NCI-H1092 (cell line): ENCODE data around the gene DIP2C.
"Not testable (repeated sequence)": the region's sequence is repeated elsewhere in the genome, so short reads cannot be mapped to it uniquely, and the experiment has no call there.

Experiments
- DNase-seq: peaks from one replicate; lab custom pipeline; 2025; lab: John Stamatoyannopoulos, UW

Gene DIP2C

DNA sequence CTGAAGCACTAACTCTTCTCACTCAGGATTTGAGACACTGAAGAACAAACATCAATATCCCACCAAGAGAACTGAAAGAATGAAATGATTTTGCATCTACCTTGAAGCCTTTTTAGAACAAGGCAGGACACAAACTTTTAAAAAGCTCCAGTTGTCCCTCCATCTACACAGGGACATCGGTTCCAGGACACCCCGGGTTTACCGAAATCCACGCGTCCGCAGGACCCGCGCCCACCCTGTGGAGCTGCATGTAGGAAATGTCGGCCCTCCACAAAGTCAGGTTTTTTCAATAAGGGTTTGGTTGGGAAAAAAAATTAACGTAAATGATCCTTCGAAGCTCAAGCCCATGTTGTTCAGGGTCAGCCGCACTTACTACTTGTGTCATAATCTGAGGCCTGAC is 94.0 kb downstream of the DIP2C start:
- no peak for DNase-seq

- DNase-seq: no peak
Observed at GRCh38 chr10:594584-595270, 94.7 kb downstream of the DIP2C start.

DNA sequence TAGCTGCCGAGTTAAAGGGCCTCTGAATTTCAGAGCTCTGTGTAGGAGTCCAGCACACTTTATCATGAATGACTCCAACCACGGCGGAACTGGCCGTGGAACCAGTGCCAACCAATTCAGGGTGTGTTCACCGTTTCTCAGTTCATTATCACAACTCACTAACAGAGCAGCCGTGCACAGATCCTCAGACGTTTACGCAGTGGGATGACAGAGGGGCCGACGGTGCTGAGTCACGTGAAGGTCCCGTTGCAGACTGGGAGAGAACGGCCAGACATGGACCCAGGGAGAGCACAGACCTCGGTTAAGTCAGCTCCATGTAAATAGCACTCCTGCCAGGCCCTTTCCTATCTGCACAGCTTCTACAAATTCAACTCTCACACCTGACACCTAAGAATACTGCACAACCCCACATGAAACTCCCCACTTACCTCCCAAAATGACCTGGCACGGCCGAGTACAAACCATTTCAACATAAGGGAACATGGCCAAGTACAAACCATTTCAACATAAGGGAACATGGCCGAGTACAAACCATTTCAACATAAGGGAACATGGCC is 95.5 kb downstream of the DIP2C start:
- DNase-seq: no peak

GRCh38 chr10:593421-593820 is 96.0 kb downstream of the DIP2C start:
- DNase-seq: no peak

GRCh38 chr10:593016-593415 is 96.5 kb downstream of the DIP2C start:
- no peak for DNase-seq

DNA sequence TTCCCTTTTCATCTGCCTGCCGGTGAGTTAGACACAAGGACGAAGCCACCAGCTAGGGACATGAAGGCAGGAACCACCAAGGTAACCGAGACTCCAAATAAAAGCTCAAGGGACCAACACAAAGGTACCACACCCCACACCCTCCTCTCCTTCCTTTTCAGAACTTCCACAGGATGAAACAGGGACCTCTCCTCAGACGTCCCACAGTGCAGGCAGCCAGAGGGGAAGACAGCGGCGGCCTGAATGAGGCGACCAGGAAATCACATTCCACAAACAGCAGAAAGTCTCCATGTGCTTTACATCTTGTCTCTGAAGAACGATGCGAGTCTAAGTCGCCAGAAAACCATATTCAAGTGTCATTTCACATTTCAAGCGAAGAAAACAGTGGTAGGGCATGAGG is 97.8 kb downstream of the DIP2C start:
- no peak for DNase-seq

DNA sequence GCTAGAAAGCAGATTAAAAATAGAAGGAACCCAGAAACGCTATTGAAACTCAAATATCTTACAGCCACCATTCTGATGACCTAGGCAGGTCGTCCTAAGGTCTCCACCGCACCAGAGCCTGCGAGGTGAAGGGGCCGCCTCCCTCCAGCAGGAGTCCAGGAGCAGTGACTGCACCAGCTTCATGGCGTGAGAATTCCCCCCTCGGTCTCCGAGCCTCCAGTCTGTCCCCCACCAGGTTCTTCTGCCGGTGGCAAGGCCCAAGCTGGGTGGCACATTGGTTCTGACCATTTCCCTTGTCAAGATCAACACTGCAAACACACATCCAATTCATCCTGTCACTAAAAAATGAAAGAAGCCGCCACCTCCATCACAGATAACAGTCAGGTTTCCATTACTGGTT is 98.7 kb downstream of the DIP2C start:
- no peak for DNase-seq

DNA sequence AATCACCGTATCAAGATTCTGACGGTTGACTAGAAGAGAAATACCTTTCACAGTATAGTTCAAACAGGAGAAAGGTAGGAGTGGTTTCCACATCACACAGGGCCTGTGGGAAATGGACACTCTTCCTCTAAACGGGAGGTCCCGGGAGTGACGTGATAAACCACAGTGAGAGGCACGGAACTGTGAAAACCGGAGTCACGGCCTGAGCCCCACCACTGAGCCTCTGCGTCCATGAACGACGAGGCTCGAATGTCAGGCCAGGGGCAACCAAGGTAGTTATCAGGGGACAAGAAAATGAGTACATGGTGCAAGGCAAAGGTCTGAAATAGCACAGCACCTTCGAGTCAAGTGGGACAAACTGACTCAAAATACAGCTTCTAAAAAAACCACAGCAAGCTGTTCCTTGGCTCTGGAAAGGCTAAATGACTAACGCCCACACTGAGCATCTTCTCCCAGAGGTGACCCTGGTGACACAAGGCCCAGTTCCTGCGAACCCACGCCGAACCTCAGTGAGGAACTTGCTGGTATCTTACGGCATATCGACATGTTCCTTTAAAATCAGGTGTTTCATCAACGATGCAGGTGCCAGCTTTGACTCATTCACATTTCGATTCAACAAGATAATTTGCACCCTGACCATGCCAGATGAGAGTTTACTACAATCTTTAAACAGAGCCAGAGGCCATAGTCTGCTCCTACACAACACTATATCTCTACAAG is 99.3 kb downstream of the DIP2C start:
- DNase-seq: no peak

DNA sequence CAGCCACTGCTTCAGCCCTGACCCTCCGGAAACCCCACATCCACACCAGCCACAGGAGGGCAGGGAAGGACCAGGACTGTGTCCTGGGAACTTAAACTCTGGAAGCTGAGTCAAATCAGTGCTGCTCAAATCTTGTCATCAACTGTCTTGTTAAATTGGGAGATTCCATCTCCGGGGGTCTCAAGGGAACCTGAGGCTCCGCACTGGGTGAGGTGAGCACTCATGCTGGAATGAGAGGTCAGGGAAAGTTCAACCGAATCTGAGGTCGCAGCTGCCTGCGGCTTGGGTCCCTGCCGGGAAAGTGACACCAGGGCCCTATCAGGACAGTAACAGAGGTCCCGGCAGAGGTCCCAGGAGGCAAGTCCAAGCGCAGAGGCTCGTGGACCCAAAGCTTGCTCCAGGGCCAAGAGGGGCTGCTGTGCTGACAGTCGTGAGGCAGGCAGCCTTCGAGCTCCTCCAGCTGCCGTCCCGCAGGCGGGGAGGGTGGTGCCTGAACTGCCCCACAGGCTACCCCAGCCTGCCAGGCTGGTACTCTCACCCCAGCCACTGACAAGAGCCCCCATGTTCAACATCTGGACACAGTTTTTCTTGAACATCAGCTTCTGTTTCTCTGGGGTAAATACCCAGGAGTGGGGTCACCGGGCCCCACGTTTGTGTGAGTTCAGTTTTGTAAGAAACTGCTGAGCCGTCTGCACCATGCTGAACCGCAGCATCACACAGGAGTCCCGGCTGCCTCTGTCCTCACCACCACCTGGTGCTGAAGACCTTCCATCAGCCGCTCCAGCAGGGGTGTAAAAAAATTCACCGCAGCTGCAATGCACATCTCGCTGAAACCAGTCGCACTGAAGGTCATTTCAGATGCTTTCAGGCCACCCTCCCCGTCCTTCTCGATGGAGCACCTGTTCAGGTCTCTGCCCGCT is 101.0 kb downstream of the DIP2C start:
- DNase-seq: no peak

GRCh38 chr10:586716-587115 is 102.8 kb downstream of the DIP2C start:
- DNase-seq: no peak

- no peak for DNase-seq
Observed at GRCh38 chr10:586151-586550, 103.3 kb downstream of the DIP2C start.

- no peak for DNase-seq
Observed at GRCh38 chr10:585502-585901, 104.0 kb downstream of the DIP2C start.

DNA sequence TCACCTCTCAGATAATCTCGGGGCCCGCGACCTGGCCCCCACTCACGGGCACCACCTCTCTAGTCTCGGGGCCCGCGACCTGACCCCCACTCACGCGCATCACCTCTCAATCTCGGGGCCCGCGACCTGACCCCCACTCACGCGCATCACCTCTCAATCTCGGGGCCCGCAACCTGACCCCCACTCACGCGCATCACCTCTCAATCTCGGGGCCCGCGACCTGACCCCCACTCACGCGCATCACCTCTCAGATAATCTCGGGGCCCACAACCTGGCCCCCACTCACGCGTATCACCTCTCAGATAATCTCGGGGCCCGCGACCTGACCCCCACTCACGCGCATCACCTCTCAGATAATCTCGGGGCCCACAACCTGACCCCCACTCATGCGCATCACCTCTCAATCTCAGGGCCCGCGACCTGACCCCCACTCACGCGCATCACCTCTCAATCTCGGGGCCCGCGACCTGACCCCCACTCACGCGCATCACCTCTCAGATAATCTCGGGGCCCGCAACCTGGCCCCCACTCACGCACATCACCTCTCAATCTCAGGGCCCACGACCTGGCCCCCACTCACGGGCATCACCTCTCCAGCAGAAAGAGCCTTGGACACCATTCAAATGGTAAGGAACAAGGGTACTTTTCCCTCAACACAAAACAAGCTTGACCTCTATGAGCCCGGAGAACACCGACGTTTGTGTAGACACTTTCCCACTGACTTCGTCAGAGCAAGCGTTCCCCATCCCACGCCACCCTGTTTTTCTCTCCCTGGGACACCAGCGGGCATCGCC is 104.8 kb downstream of the DIP2C start:
- DNase-seq: not testable (repeated sequence)

- no peak for DNase-seq
Observed at GRCh38 chr10:583433-583832, 106.0 kb downstream of the DIP2C start.

- DNase-seq: no peak
Observed at GRCh38 chr10:581776-582330, 107.6 kb downstream of the DIP2C start.

DNA sequence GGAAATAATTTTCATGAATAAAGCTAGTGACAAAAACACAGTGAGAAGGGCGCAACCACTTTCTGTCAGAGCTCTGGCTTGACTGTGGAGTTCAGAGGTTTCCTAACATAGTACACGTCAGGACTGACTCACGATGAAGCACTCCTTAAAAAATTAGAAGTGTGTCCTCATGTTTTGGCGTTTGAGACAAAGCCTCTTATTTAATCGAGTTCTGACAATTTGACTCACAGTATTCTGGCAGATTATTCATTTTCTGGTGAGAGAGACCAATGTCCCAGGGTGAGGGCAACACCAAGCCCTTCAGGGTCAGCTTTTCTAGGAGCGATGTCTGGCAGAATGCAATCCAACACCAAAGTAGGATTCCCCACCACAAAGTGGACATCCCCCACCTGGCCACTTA is 108.7 kb downstream of the DIP2C start:
- no peak for DNase-seq

GRCh38 chr10:576130-576465 is 113.4 kb downstream of the DIP2C start:
- no peak for DNase-seq

GRCh38 chr10:575402-576129 is 113.9 kb downstream of the DIP2C start:
- DNase-seq: no peak

DNA sequence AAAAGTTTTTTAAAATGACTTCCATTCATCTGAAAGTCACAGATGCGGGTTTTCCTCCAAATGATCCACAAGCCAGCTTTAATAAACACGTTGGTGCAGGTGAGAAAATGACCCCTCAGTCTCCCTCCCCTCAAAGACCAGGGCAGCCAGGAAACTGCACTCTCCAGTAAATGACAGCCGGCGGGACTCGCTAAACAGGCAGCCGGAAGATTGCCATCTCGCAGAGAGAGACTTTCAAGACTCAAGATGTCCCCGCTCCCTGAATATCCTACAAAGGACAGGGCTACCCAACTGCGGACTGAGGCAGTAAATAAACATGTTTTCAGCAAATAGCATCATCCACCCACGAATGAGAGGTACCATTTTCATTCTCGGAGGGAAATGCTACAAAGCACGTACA is 116.8 kb downstream of the DIP2C start:
- DNase-seq: no peak

DNA sequence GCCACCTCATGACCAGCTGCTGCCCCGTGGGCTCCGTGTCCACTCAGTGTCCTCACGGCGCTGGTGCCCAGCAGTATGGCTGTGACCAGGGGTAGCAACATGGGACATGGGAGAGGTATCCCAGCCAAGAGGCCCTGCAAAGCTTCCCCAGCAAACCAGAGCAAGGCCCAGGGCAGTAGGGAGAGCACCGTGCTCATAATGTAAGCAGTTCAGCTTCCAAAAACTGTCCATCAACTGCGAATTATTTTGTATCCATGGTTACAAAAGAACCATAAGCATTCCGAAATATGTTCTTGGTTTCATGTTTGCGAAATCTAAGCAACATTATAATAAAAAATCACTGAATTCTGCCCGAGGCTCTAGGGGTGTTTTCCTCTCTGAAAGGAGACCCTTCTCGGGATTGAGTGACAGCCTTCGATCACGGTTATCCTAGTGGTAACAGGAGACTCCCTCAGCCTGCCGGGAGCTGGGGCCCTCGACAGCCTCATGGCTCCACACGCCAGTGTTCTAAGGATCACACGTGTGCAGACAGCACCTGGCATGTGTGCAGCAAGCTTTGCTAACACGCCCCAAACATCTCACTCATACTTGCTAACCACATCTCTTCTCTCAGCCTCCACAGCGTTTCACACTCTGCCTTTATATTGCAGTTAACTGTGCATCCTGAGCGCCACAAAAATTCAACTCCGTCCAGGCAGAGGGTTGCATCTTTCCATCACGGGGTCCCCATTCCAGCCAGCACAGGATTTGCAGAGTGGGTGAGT is 117.6 kb downstream of the DIP2C start:
- no peak for DNase-seq
